ENCODE results near the gene SLAMF6. TPM values are rescaled to one million over a fixed set of nuclear protein-coding genes. Genes with fewer than 3 reads are reported as not detected.
"Not testable (repeated sequence)": the region's sequence is repeated elsewhere in the genome, so short reads cannot be mapped to it uniquely, and the experiment has no call there.

SLAMF6 gene
- total and polyA plus RNA-seq, 2 donors (not counting 1 experiment from before 2014, with no cell fraction given) = not detected

GRCh38 chr1:160481979-160482596, 41.0 kb downstream of the SLAMF6 start:
- Histone ChIP-seq H3K9me3 (ENCODE audit: control insufficient read depth, insufficient read depth, low read depth, low read length) (no peaks in the 10 kb centered on the region), H3K27ac (ENCODE audit: insufficient read depth, low read length) (no peak overlapping the region), H3K79me2 (ENCODE audit: control insufficient read depth, insufficient read depth, low read length) (no peaks in the 10 kb centered on the region), H3K36me3 (ENCODE audit: control insufficient read depth, insufficient read depth, low read length) (no peaks in the 10 kb centered on the region), H3K4me1 (ENCODE audit: control insufficient read depth, extremely low read depth, insufficient read depth, low read length) (no peaks in the 10 kb centered on the region), H2AFZ (ENCODE audit: low read length) (no peak overlapping the region), H3K4me2 (ENCODE audit: extremely low read depth, insufficient read depth, low read length) (no peak overlapping the region), H3K27me3 (ENCODE audit: control insufficient read depth, insufficient read depth, low read length) (no peaks in the 10 kb centered on the region), H3K4me3 (replicated peaks in 1 of 4; ENCODE audit: control extremely low read depth in 1 of 4, insufficient read depth in 1 of 4, low read depth in 3 of 4, low read length in 4 of 4) (no peak overlapping the region), H4K20me1 (ENCODE audit: control insufficient read depth, extremely low read depth, insufficient read depth, low read length) (no peaks in the 10 kb centered on the region), H3K9ac (ENCODE audit: insufficient read depth, low read length) (no peak overlapping the region)
- no peak for DNase-seq (ENCODE audit: low read depth in 2 of 2)
- TF ChIP-seq EZH2 (IDR thresholded peaks at IDR 0.05; ENCODE audit: low read length, missing control alignments) (no peak), CTCF (conservative IDR thresholded peaks at IDR 0.05 in 1 of 2, IDR thresholded peaks at IDR 0.05 in 1 of 2; ENCODE audit: low read depth in 1 of 2, low read length in 2 of 2) (no peak)

GRCh38 chr1:160480781-160481180, 42.3 kb downstream of the SLAMF6 start:
- H3K4me3 ChIP-seq (replicated peaks in 1 of 4; ENCODE audit: control extremely low read depth in 1 of 4, insufficient read depth in 1 of 4, low read depth in 3 of 4, low read length in 4 of 4); H2AFZ ChIP-seq (ENCODE audit: low read length); H3K36me3 ChIP-seq (ENCODE audit: control insufficient read depth, insufficient read depth, low read length); H4K20me1 ChIP-seq (ENCODE audit: control insufficient read depth, extremely low read depth, insufficient read depth, low read length); H3K4me1 ChIP-seq (ENCODE audit: control insufficient read depth, extremely low read depth, insufficient read depth, low read length); H3K27ac ChIP-seq (ENCODE audit: insufficient read depth, low read length); H3K4me2 ChIP-seq (ENCODE audit: extremely low read depth, insufficient read depth, low read length); H3K9ac ChIP-seq (ENCODE audit: insufficient read depth, low read length); H3K9me3 ChIP-seq (ENCODE audit: control insufficient read depth, insufficient read depth, low read depth, low read length); H3K27me3 ChIP-seq (ENCODE audit: control insufficient read depth, insufficient read depth, low read length); DNase-seq (ENCODE audit: low read depth in 2 of 2); H3K79me2 ChIP-seq (ENCODE audit: control insufficient read depth, insufficient read depth, low read length): not testable (repeated sequence)

- H3K9ac ChIP-seq (ENCODE audit: insufficient read depth, low read length); H3K9me3 ChIP-seq (ENCODE audit: control insufficient read depth, insufficient read depth, low read depth, low read length); H3K79me2 ChIP-seq (ENCODE audit: control insufficient read depth, insufficient read depth, low read length); H2AFZ ChIP-seq (ENCODE audit: low read length); H3K4me2 ChIP-seq (ENCODE audit: extremely low read depth, insufficient read depth, low read length); H4K20me1 ChIP-seq (ENCODE audit: control insufficient read depth, extremely low read depth, insufficient read depth, low read length); H3K36me3 ChIP-seq (ENCODE audit: control insufficient read depth, insufficient read depth, low read length); H3K4me1 ChIP-seq (ENCODE audit: control insufficient read depth, extremely low read depth, insufficient read depth, low read length); DNase-seq (ENCODE audit: low read depth in 2 of 2); H3K4me3 ChIP-seq (replicated peaks in 1 of 4; ENCODE audit: control extremely low read depth in 1 of 4, insufficient read depth in 1 of 4, low read depth in 3 of 4, low read length in 4 of 4); H3K27me3 ChIP-seq (ENCODE audit: control insufficient read depth, insufficient read depth, low read length); H3K27ac ChIP-seq (ENCODE audit: insufficient read depth, low read length): not testable (repeated sequence)
Observed at GRCh38 chr1:160479091-160479490, 44.0 kb downstream of the SLAMF6 start.

GRCh38 chr1:160474392-160475242, 48.4 kb downstream of the SLAMF6 start:
- no peaks in the 10 kb centered on the region for H3K79me2 ChIP-seq (ENCODE audit: control insufficient read depth, insufficient read depth, low read length)
- no peaks in the 10 kb centered on the region for H3K27me3 ChIP-seq (ENCODE audit: control insufficient read depth, insufficient read depth, low read length)
- no peaks in the 10 kb centered on the region for H3K4me1 ChIP-seq (ENCODE audit: control insufficient read depth, extremely low read depth, insufficient read depth, low read length)
- no peaks in the 10 kb centered on the region for H3K36me3 ChIP-seq (ENCODE audit: control insufficient read depth, insufficient read depth, low read length)
- H3K27ac ChIP-seq (ENCODE audit: insufficient read depth, low read length) = no peak overlapping the region
- no peak overlapping the region for H3K9ac ChIP-seq (ENCODE audit: insufficient read depth, low read length)
- DNase-seq (ENCODE audit: low read depth in 2 of 2) = no peak
- no peaks in the 10 kb centered on the region for H4K20me1 ChIP-seq (ENCODE audit: control insufficient read depth, extremely low read depth, insufficient read depth, low read length)
- no peak overlapping the region for H2AFZ ChIP-seq (ENCODE audit: low read length)
- no peak overlapping the region for H3K4me2 ChIP-seq (ENCODE audit: extremely low read depth, insufficient read depth, low read length)
- no peak for TF ChIP-seq EZH2 (IDR thresholded peaks at IDR 0.05; ENCODE audit: low read length, missing control alignments)
- no peak for TF ChIP-seq CTCF (conservative IDR thresholded peaks at IDR 0.05 in 1 of 2, IDR thresholded peaks at IDR 0.05 in 1 of 2; ENCODE audit: low read depth in 1 of 2, low read length in 2 of 2)
- H3K9me3 ChIP-seq (ENCODE audit: control insufficient read depth, insufficient read depth, low read depth, low read length) = no peaks in the 10 kb centered on the region
- H3K4me3 ChIP-seq (replicated peaks in 1 of 4; ENCODE audit: control extremely low read depth in 1 of 4, insufficient read depth in 1 of 4, low read depth in 3 of 4, low read length in 4 of 4) = no peak overlapping the region
